Keratinocyte (primary cell): ENCODE data around the gene TCFL5.
A peak's percentile ranks its signal among the peaks of the same experiment; 100 is the strongest.

Experiments
- CTCF ChIP-seq, 3 experiments: IDR thresholded peaks in 1 of 3; conservative IDR thresholded peaks in 1 of 3; optimal IDR thresholded peaks in 1 of 3; 2 replicates in 2 of 3; 3 replicates in 1 of 3; pipeline versions ENCODE3 to v1.5.1; 2011; ENCODE audit warnings: low read length in 3 of 3, mild to moderate bottlenecking in 3 of 3, moderate library complexity in 2 of 3, control low read depth in 1 of 3, inconsistent platforms in 1 of 3; ENCODE audit not compliant: insufficient read depth in 2 of 3; ENCODE audit errors: extremely low read depth in 1 of 3
- EZH2 ChIP-seq: IDR thresholded peaks from one replicate; pipeline ENCODE4 v1.6.1; 2012; ENCODE audit warnings: inconsistent platforms, mild to moderate bottlenecking, low read length, moderate library complexity

DNA sequence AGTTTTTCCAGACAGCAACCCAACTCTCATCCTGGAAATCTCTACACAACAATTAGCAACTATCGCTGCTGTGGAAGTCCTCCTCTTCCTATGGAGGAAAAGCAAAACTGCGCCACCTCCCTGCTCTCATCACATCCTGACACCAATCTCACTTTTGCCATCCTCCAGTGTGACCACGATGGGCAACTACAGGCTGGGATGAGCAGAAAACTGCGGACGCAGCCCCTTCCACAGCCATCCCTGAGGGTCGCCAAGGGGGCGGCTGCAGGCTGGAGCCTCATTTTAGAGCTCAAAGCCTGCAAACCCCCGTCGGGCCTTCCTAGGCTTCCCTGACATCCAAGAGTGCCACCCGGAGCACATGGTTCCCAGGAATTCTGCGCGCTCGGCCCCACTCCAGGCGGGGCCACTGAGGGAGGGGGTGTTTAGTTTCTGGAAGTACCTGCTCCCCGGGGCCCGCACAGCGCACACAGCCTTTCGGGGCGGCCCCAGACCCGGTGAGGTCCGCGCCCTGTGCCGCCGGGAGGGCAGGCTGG is 1.2 kb downstream of the TCFL5 start:
- no peak for TF ChIP-seq EZH2
- peak in 1 of 3 experiments; percentile 64 for TF ChIP-seq CTCF (optimal IDR thresholded peaks at IDR 0.05 in 1 of 3, IDR thresholded peaks at IDR 0.05 in 1 of 3, conservative IDR thresholded peaks at IDR 0.05 in 1 of 3; ENCODE audit: extremely low read depth in 1 of 3, insufficient read depth in 2 of 3, low read length in 3 of 3)
